ENCODE data around the gene CSF2.
A peak's percentile ranks its signal among the peaks of the same experiment; 100 is the strongest.

Gene CSF2

GRCh38 chr5:132059696-132060500, 13.7 kb upstream of the CSF2 start:
- no peaks in the 10 kb centered on the region for H3K36me3 Mint-ChIP-seq
- peaks cover 21% of the 10 kb centered on the region for H3K4me1 Mint-ChIP-seq

GRCh38 chr5:132060501-132061161, 13.0 kb upstream of the CSF2 start, which contains the start of gene IL3:
TSS of gene IL3 (plus strand) at chr5:132060655. CDS start at chr5:132060707, 52 bp downstream.
- Mint-ChIP-seq H3K4me3 (no peak within 1 kb of the TSS), H3K36me3 (no peaks in the 10 kb centered on the region), H3K27me3 (peaks cover 16% of the 10 kb centered on the region), H3K4me1 (peaks cover 29% of the 10 kb centered on the region), H3K9me3 (no peaks in the 10 kb centered on the region), H3K27ac (no peak within 1 kb of the TSS)
- no peak for ATAC-seq

More at GRCh38 chr5:132059696-132060500, 13.7 kb upstream of the CSF2 start:
- ATAC-seq: no peak
- no peak overlapping the region for H3K27ac Mint-ChIP-seq
- no peaks in the 10 kb centered on the region for H3K9me3 Mint-ChIP-seq
- H3K27me3 Mint-ChIP-seq: peaks cover 16% of the 10 kb centered on the region
- no peak overlapping the region for H3K4me3 Mint-ChIP-seq

- ATAC-seq: peak; percentile 64
- H3K9me3 Mint-ChIP-seq: no peaks in the 10 kb centered on the region
These were observed 10.3 kb upstream of the CSF2 start for GRCh38 chr5:132063090-132063911.

GRCh38 chr5:132064140-132064539, 9.4 kb upstream of the CSF2 start:
- H3K27me3 Mint-ChIP-seq: no peaks in the 10 kb centered on the region
- no peaks in the 10 kb centered on the region for H3K9me3 Mint-ChIP-seq
- H3K4me3 Mint-ChIP-seq: no peak overlapping the region
- H3K27ac Mint-ChIP-seq: no peak overlapping the region
- no peak for ATAC-seq
- H3K4me1 Mint-ChIP-seq: peaks cover 48% of the 10 kb centered on the region
- no peaks in the 10 kb centered on the region for H3K36me3 Mint-ChIP-seq

More at GRCh38 chr5:132063090-132063911, 10.3 kb upstream of the CSF2 start:
- Mint-ChIP-seq H3K4me1 (peaks cover 43% of the 10 kb centered on the region), H3K36me3 (no peaks in the 10 kb centered on the region), H3K27me3 (peaks cover under 1% of the 10 kb centered on the region), H3K4me3 (no peak overlapping the region), H3K27ac (no peak overlapping the region)

GRCh38 chr5:132064738-132065331, 8.8 kb upstream of the CSF2 start:
- Mint-ChIP-seq H3K36me3 (no peaks in the 10 kb centered on the region), H3K4me3 (no peak overlapping the region), H3K27ac (peak overlapping the region; percentile 89), H3K4me1 (peaks cover 47% of the 10 kb centered on the region), H3K9me3 (no peaks in the 10 kb centered on the region), H3K27me3 (no peaks in the 10 kb centered on the region)
- ATAC-seq: peak; percentile 70

GRCh38 chr5:132065351-132065937, 8.1 kb upstream of the CSF2 start:
- H3K9me3 Mint-ChIP-seq: no peaks in the 10 kb centered on the region
- ATAC-seq: peak; percentile 74
- H3K27ac Mint-ChIP-seq: peak overlapping the region; percentile 89
- peaks cover 47% of the 10 kb centered on the region for H3K4me1 Mint-ChIP-seq
- H3K4me3 Mint-ChIP-seq: no peak overlapping the region
- H3K36me3 Mint-ChIP-seq: no peaks in the 10 kb centered on the region
- H3K27me3 Mint-ChIP-seq: no peaks in the 10 kb centered on the region

- Mint-ChIP-seq H3K36me3 (no peaks in the 10 kb centered on the region), H3K4me3 (no peak overlapping the region), H3K27me3 (no peaks in the 10 kb centered on the region), H3K9me3 (no peaks in the 10 kb centered on the region), H3K4me1 (peaks cover 54% of the 10 kb centered on the region), H3K27ac (peak overlapping the region; percentile 89)
- no peak for ATAC-seq
These were observed 7.5 kb upstream of the CSF2 start for GRCh38 chr5:132065951-132066701.

GRCh38 chr5:132066871-132067270, 6.7 kb upstream of the CSF2 start:
- Mint-ChIP-seq H3K9me3 (no peaks in the 10 kb centered on the region), H3K36me3 (no peaks in the 10 kb centered on the region), H3K4me3 (no peak overlapping the region), H3K27ac (peak overlapping the region; percentile 89), H3K27me3 (no peaks in the 10 kb centered on the region), H3K4me1 (peaks cover 61% of the 10 kb centered on the region)
- ATAC-seq: no peak

GRCh38 chr5:132067451-132067850, 6.1 kb upstream of the CSF2 start:
- no peak overlapping the region for H3K4me3 Mint-ChIP-seq
- no peak for ATAC-seq
- H3K36me3 Mint-ChIP-seq: no peaks in the 10 kb centered on the region
- no peaks in the 10 kb centered on the region for H3K27me3 Mint-ChIP-seq
- H3K9me3 Mint-ChIP-seq: no peaks in the 10 kb centered on the region
- peak overlapping the region; percentile 89 for H3K27ac Mint-ChIP-seq
- H3K4me1 Mint-ChIP-seq: peaks cover 67% of the 10 kb centered on the region

- ATAC-seq: no peak
- Mint-ChIP-seq H3K4me1 (peaks cover 72% of the 10 kb centered on the region), H3K27me3 (no peaks in the 10 kb centered on the region), H3K27ac (peak overlapping the region; percentile 89), H3K9me3 (no peaks in the 10 kb centered on the region), H3K36me3 (no peaks in the 10 kb centered on the region), H3K4me3 (no peak overlapping the region)
These were observed 5.4 kb upstream of the CSF2 start for GRCh38 chr5:132067941-132068808.

- Mint-ChIP-seq H3K27me3 (no peaks in the 10 kb centered on the region), H3K4me3 (no peak overlapping the region), H3K36me3 (peaks cover under 1% of the 10 kb centered on the region), H3K9me3 (no peaks in the 10 kb centered on the region), H3K4me1 (peaks cover 72% of the 10 kb centered on the region), H3K27ac (peak overlapping the region; percentile 38)
- ATAC-seq: no peak
These were observed 4.0 kb upstream of the CSF2 start for GRCh38 chr5:132069561-132069960.

- Mint-ChIP-seq H3K4me3 (no peak overlapping the region), H3K36me3 (peaks cover 4% of the 10 kb centered on the region), H3K27me3 (no peaks in the 10 kb centered on the region), H3K27ac (no peak overlapping the region), H3K9me3 (no peaks in the 10 kb centered on the region), H3K4me1 (peaks cover 72% of the 10 kb centered on the region)
- no peak for ATAC-seq
These were observed 3.6 kb upstream of the CSF2 start for GRCh38 chr5:132069994-132070393.
